Subcutaneous abdominal adipose tissue (tissue), 5 donors: ENCODE measurements around the gene NME4.
"Not testable (repeated sequence)": the region's sequence is repeated elsewhere in the genome, so short reads cannot be mapped to it uniquely, and the experiment has no call there.

Experiments
- H3K27ac ChIP-seq: one replicate; pipeline ENCODE4 v1.7.0; 2013; ENCODE audit warnings: low read depth, mild to moderate bottlenecking, inconsistent platforms, low read length, moderate library complexity
- H3K27me3 ChIP-seq, 5 donors: one replicate each; pipeline ENCODE4 v1.7.0; 2013; ENCODE audit warnings: low read length in 5 of 5, inconsistent platforms in 1 of 5; ENCODE audit not compliant: control insufficient read depth in 5 of 5, insufficient read depth in 4 of 5
- H3K36me3 ChIP-seq, 5 donors: one replicate each; pipeline ENCODE4 v1.7.0; 2013; ENCODE audit warnings: low read length in 5 of 5; ENCODE audit not compliant: control insufficient read depth in 5 of 5, insufficient read depth in 5 of 5
- H3K4me1 ChIP-seq, 5 donors: one replicate each; pipeline ENCODE4 v1.7.0; 2013; ENCODE audit warnings: low read length in 5 of 5, mild to moderate bottlenecking in 3 of 5, moderate library complexity in 1 of 5; ENCODE audit not compliant: control insufficient read depth in 5 of 5, insufficient read depth in 5 of 5
- H3K4me3 ChIP-seq, 5 donors: one replicate each; pipeline ENCODE4 v1.7.0; 2013; ENCODE audit warnings: low read length in 5 of 5, low read depth in 1 of 5
- H3K9ac ChIP-seq, 5 donors: one replicate each; pipeline ENCODE4 v1.7.0; 2013; ENCODE audit warnings: low read length in 5 of 5, mild to moderate bottlenecking in 4 of 5, moderate library complexity in 3 of 5
- H3K9me3 ChIP-seq, 5 donors: one replicate each; pipeline ENCODE4 v1.7.0; 2013; ENCODE audit warnings: low read length in 5 of 5; ENCODE audit not compliant: control insufficient read depth in 5 of 5
- donor health status: healthy.
- donor health status: healthy.
- donor health status: healthy.
- donor health status: healthy.
- donor health status: healthy.

The NME4 gene

DNA sequence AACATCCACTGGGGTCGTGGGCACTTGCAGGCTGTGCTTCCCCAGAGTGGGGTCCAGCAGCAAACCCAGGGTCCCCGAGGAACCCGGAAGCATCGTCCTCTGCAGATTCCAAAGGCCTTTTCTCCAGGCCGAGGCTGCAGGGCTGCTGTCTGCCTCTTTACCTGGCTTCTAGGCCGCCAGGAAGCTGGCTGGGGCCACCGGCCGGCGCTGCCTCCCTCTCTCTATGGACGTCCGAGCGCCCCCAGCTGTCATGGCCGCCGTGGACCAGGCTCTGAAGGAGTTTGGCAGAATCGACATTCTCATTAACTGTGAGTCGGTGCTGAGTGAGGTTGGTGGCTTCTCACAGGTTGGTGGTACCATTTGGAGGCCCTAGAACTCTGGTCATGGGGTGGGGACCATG, 10.3 kb downstream of the NME4 start:
- Histone ChIP-seq H3K27me3 (no peaks in the 10 kb centered on the region), H3K4me1 (peaks cover 0 to 4% (median 4%) of the 10 kb centered on the region in 5 donors), H3K36me3 (peaks cover 0 to 34% (median 25%) of the 10 kb centered on the region in 5 donors), H3K27ac (no peak overlapping the region), H3K9me3 (no peaks in the 10 kb centered on the region), H3K4me3 (no peak overlapping the region), H3K9ac (no peak overlapping the region)

- Histone ChIP-seq H3K27me3 (no peaks in the 10 kb centered on the region), H3K9me3 (no peaks in the 10 kb centered on the region), H3K27ac (no peak overlapping the region), H3K4me3 (no peak overlapping the region), H3K36me3 (peaks cover 0 to 34% (median 25%) of the 10 kb centered on the region in 5 donors), H3K4me1 (no peaks in the 10 kb centered on the region), H3K9ac (no peak overlapping the region)
Observed at GRCh38 chr16:410516-411178, 13.6 kb downstream of the NME4 start.

GRCh38 chr16:411576-412265, 14.7 kb downstream of the NME4 start:
- H3K36me3 ChIP-seq = peaks cover 0 to 34% (median 25%) of the 10 kb centered on the region in 5 donors
- H3K9ac ChIP-seq = no peak overlapping the region
- no peaks in the 10 kb centered on the region for H3K27me3 ChIP-seq
- no peak overlapping the region for H3K4me3 ChIP-seq
- no peak overlapping the region for H3K27ac ChIP-seq
- no peaks in the 10 kb centered on the region for H3K9me3 ChIP-seq
- H3K4me1 ChIP-seq = no peaks in the 10 kb centered on the region

DNA sequence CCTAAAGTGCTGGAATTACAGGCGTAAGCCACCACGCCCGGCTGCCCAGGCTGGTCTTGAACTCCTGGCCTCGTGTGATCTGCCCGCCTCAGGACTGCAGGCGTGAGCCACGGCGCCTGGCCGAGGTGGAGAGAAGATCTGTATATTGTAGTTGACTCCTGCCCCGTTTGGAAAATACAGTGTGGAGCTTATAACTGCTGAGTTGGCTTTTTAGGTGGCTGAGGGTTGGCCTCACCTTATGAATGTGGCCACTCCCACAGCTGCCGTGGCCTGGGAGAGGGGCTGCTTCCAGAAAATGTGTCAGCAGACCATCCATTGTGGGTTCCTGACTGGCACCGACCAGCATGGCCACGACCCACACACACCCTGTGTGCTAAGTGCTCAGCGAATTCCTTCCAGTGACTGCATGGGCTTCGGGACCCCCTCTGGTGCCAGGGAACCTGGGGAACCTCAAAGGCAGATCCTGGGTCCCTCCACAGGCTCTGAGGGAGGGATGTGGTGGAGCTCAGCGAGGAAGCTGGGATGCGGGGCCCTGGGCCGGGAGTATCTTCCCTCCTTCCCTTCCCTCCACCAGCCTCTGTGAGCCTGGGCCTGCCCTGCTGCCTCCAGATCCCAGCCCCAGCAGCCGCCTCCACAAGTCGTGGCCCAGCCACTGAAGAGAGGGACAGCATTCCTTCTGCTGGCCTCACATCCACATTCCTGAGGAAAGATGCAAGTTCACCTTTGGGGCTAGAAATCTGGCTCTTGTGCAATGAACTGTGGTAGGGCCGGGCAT, 17.6 kb downstream of the NME4 start:
- no peaks in the 10 kb centered on the region for H3K27me3 ChIP-seq
- H3K9me3 ChIP-seq = no peaks in the 10 kb centered on the region
- H3K36me3 ChIP-seq = peaks cover 0 to 26% (median 20%) of the 10 kb centered on the region in 5 donors
- H3K9ac ChIP-seq = no peak overlapping the region
- H3K27ac ChIP-seq = no peak overlapping the region
- H3K4me3 ChIP-seq = no peak overlapping the region
- H3K4me1 ChIP-seq = no peaks in the 10 kb centered on the region

GRCh38 chr16:415170-415498, 18.1 kb downstream of the NME4 start:
- not testable (repeated sequence) for H3K27ac ChIP-seq, H3K4me3 ChIP-seq, H3K9ac ChIP-seq, H3K4me1 ChIP-seq, H3K27me3 ChIP-seq, H3K9me3 ChIP-seq
- peaks cover 0 to 20% (median 14%) of the 10 kb centered on the region in 5 donors for H3K36me3 ChIP-seq

GRCh38 chr16:422179-422578, 25.2 kb downstream of the NME4 start:
- not testable (repeated sequence) for H3K27ac ChIP-seq, H3K4me3 ChIP-seq, H3K36me3 ChIP-seq, H3K9me3 ChIP-seq, H3K27me3 ChIP-seq, H3K9ac ChIP-seq
- H3K4me1 ChIP-seq = peaks cover 6 to 28% (median 27%) of the 10 kb centered on the region in 5 donors

GRCh38 chr16:424033-424622, 27.1 kb downstream of the NME4 start:
- H3K27ac ChIP-seq = peak overlapping the region; percentile 89
- peaks cover 0 to 2% (median 0%) of the 10 kb centered on the region in 5 donors for H3K36me3 ChIP-seq
- H3K4me1 ChIP-seq = peaks cover 6 to 36% (median 30%) of the 10 kb centered on the region in 5 donors
- peak overlapping the region; percentile 5 to 81 (median 72) for H3K4me3 ChIP-seq
- peak overlapping the region in 3 of 5 donors; percentile 18 to 78 (median 56) for H3K9ac ChIP-seq
- H3K27me3 ChIP-seq = no peaks in the 10 kb centered on the region
- no peaks in the 10 kb centered on the region for H3K9me3 ChIP-seq

- peak overlapping the region; percentile 48 to 79 (median 77) for H3K9ac ChIP-seq
Observed at GRCh38 chr16:424623-425081, 27.7 kb downstream of the NME4 start.

DNA sequence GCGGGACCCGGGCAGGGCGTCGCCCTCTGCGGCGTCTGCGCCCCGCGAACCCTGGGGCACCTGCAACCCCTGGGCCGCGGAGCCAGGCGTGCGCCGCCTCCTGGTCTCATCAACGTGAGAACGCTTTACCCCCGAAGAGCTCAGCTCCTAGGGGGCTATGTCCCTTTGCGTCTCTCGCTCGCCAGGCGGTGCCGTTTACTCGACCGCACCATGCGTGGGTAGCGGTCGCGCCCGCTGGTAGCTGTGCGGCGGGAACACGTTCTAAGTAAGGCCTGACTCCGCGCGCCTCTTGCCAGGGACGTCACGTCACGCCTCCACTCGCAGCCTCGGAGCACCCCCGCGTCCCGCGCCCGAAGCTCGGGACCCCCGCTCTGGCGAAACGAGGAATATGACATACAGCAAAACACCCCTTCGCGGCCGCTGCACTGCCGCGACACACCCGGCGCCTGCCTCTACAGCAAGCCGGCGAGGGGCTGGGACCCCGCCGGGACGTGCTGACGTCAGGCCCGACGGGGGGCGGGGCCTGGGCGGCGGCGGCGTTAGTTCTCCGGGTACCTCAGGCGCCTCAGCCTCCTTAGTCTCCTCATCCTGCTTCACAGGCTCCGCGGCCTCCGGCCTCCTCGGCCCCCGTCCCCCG, 28.2 kb downstream of the NME4 start, which contains the start of gene RAB11FIP3:
Gene RAB11FIP3 (plus strand): TSS at position 568 of the 637 bp plus-strand sequence. CDS start 358 bp downstream, outside the sequence.
- no peaks in the 10 kb centered on the region for H3K9me3 ChIP-seq
- peak within 1 kb of the TSS; percentile 48 to 84 (median 78) for H3K9ac ChIP-seq
- peaks cover 6 to 36% (median 30%) of the 10 kb centered on the region in 5 donors for H3K4me1 ChIP-seq
- peak within 1 kb of the TSS in 4 of 5 donors; percentile 72 to 81 (median 76) for H3K4me3 ChIP-seq
- no peaks in the 10 kb centered on the region for H3K27me3 ChIP-seq
- peaks cover 0 to 2% (median 0%) of the 10 kb centered on the region in 5 donors for H3K36me3 ChIP-seq
- H3K27ac ChIP-seq = peak within 1 kb of the TSS; percentile 89

More at GRCh38 chr16:424623-425081, 27.7 kb downstream of the NME4 start:
- Histone ChIP-seq H3K9me3 (no peaks in the 10 kb centered on the region), H3K4me3 (peak overlapping the region in 4 of 5 donors; percentile 69 to 81 (median 72)), H3K27me3 (no peaks in the 10 kb centered on the region), H3K36me3 (peaks cover 0 to 2% (median 0%) of the 10 kb centered on the region in 5 donors), H3K27ac (peak overlapping the region; percentile 89), H3K4me1 (peaks cover 6 to 36% (median 30%) of the 10 kb centered on the region in 5 donors)
